ENCODE data around the gene ADAP1. TPM values are rescaled to one million over a fixed set of nuclear protein-coding genes. Genes with fewer than 3 reads are reported as not detected.

Gene ADAP1
- total and polyA plus RNA-seq, 2 of the 8 experiments (the other 6 are each of a cell fraction or from before 2014, with no cell fraction given): 5.8 to 6.1 TPM

GRCh38 chr7:972676-973309, 18.3 kb upstream of the ADAP1 start:
- Histone ChIP-seq H3K4ac (replicated peaks; ENCODE audit: insufficient read length, low read depth, low read length) (no peak overlapping the region), H3K9ac (replicated peaks in 1 of 4; ENCODE audit: extremely low read depth in 1 of 4, low read depth in 3 of 4, low read length in 3 of 4) (no peak overlapping the region), H2BK5ac (ENCODE audit: low read depth, low read length) (no peak overlapping the region), H3K9me3 (ENCODE audit: insufficient read depth in 2 of 2, low read depth in 1 of 2, low read length in 1 of 2) (no peaks in the 10 kb centered on the region), H3K27ac (ENCODE audit: low read depth, low read length) (no peak overlapping the region), H2AK5ac (ENCODE audit: low read depth, low read length) (no peak overlapping the region), H3K56ac (replicated peaks; ENCODE audit: insufficient read length, low read depth, low read length) (no peak overlapping the region), H2BK15ac (ENCODE audit: low read length) (no peak overlapping the region), H2AFZ (ENCODE audit: low read length) (no peak overlapping the region), H3K79me1 (ENCODE audit: low read depth, low read length) (peaks cover 5% of the 10 kb centered on the region), H3K23me2 (ENCODE audit: low read depth, low read length) (peaks cover 3% of the 10 kb centered on the region; the same call in 1 of the 2 replicates), H3K23ac (ENCODE audit: insufficient read length) (no peak overlapping the region), H3K27me3 (replicated peaks in 1 of 4; ENCODE audit: control insufficient read depth in 3 of 4, extremely low read depth in 1 of 4, insufficient read depth in 3 of 4, low read length in 3 of 4) (no peaks in the 10 kb centered on the region), H3K4me3 (ENCODE audit: extremely low read depth in 1 of 4, insufficient read depth in 2 of 4, low read depth in 3 of 4, low read length in 4 of 4) (no peak overlapping the region), H2BK20ac (ENCODE audit: low read length) (no peak overlapping the region), H2BK120ac (replicated peaks; ENCODE audit: low read depth, low read length) (no peak overlapping the region), H3K14ac (ENCODE audit: insufficient read length) (no peak overlapping the region), H3K18ac (ENCODE audit: extremely low read depth, low read length) (no peak overlapping the region), H4K5ac (ENCODE audit: insufficient read length, low read depth, low read length) (no peak overlapping the region), H4K20me1 (replicated peaks in 1 of 2; ENCODE audit: control insufficient read depth in 1 of 2, insufficient read depth in 2 of 2, low read length in 2 of 2) (peaks cover 0 to 20% of the 10 kb centered on the region in 2 experiments), H3K4me2 (ENCODE audit: insufficient read depth in 1 of 2, low read depth in 2 of 2, low read length in 2 of 2) (no peak overlapping the region), H3K79me2 (ENCODE audit: control insufficient read depth in 1 of 2, insufficient read depth in 2 of 2, low read length in 2 of 2) (peaks cover 4 to 25% of the 10 kb centered on the region in 2 experiments; a peak in 3 of 4 replicates), H2BK12ac (ENCODE audit: low read depth, low read length) (no peak overlapping the region), H4K8ac (ENCODE audit: extremely low read depth, insufficient read depth, low read length) (no peak overlapping the region), H4K91ac (replicated peaks; ENCODE audit: insufficient read length, low read length) (no peak overlapping the region), H3K36me3 (ENCODE audit: control insufficient read depth in 2 of 4, insufficient read depth in 4 of 4, low read length in 3 of 4) (peaks cover 7 to 37% (median 17%) of the 10 kb centered on the region in 4 experiments), H3K4me1 (replicated peaks in 1 of 4; ENCODE audit: control insufficient read depth in 3 of 4, insufficient read depth in 4 of 4, low read length in 3 of 4) (peaks cover 0 to 2% (median under 1%) of the 10 kb centered on the region in 4 experiments; a peak in 3 of 7 replicates)
- 90% methylated on average over 10 of the region's 10 CpGs; no CpG with 5 or more reads in 1 of the 2 experiments for WGBS, 2 experiments (ENCODE audit: extremely low coverage in 1 of 2, insufficient coverage in 1 of 2, insufficient read length in 1 of 2, insufficient replicate concordance in 2 of 2, low coverage in 1 of 2, low lambda C conversion rate in 2 of 2, missing lambda C conversion rate in 1 of 2)
- DNase-seq (ENCODE audit: low read depth in 1 of 2, low spot score in 2 of 2) (no peak), FAIRE-seq (no peak)
- POLR2A ChIA-PET (ENCODE audit: partially characterized antibody): interaction anchor here (0.8 to 3.6 kb wide), 9 partner anchors 9 to 71 kb away, joined by 3 to 12 read pairs (median 4); no protein-coding TSS in a partner anchor
- no peak for TF ChIP-seq SAP30 (IDR thresholded peaks at IDR 0.05; ENCODE audit: insufficient read depth, insufficient replicate concordance, low read length)
- CTCF ChIA-PET (ENCODE audit: partially characterized antibody): interaction anchor here (0.6 to 2.8 kb wide), 16 partner anchors 8 to 1132 kb away, joined by 3 to 12 read pairs (median 4); no protein-coding TSS in a partner anchor
